Spleen (tissue), 7 donors: ENCODE data around the gene NPIPA1.
"Not testable (repeated sequence)": the region's sequence is repeated elsewhere in the genome, so short reads cannot be mapped to it uniquely, and the experiment has no call there.

Source experiments
- CTCF ChIP-seq, 11 experiments: fragments of 200-600 bp in 7 of 11; fragments of 450-650 bp in 4 of 11; sonication (generic) in 4 of 11; IDR thresholded peaks in 8 of 11; conservative IDR thresholded peaks in 3 of 11; 1 replicate in 7 of 11; 2 replicates in 4 of 11; pipeline versions ENCODE4 v1.4.0 to v1.8.0; 2016 to 2021; ENCODE audit warnings: antibody characterized with exemption in 11 of 11, inconsistent platforms in 4 of 11, mild to moderate bottlenecking in 1 of 11
- POLR2A ChIP-seq, 3 donors: fragments of 450-650 bp; IDR thresholded peaks; one replicate each; pipeline ENCODE4 v1.5.1; 2017; ENCODE audit warnings: antibody characterized with exemption in 3 of 3, mild to moderate bottlenecking in 1 of 3
- donor health status: DM: no; HTN: no; CAD: no; lungs with moderate emphysema.
- donor health status: DM: no; HTN: no; CAD: no.
- donor health status: DM: no; HTN: no; CAD: no.

GRCh38 chr16:14929176-14929575 lies 8.1 kb upstream of the NPIPA1 start:
- TF ChIP-seq POLR2A (IDR thresholded peaks at IDR 0.05); CTCF (IDR thresholded peaks at IDR 0.05 in 8 of 11, conservative IDR thresholded peaks at IDR 0.05 in 3 of 11): not testable (repeated sequence)
